Measurements from ENCODE around the gene IL17B. TPM values are rescaled to one million over a fixed set of nuclear protein-coding genes. Genes with fewer than 3 reads are reported as not detected.

The IL17B gene
- total RNA-seq, 2 donors from 2014 or later: 0.83 to 2.9 TPM

DNA sequence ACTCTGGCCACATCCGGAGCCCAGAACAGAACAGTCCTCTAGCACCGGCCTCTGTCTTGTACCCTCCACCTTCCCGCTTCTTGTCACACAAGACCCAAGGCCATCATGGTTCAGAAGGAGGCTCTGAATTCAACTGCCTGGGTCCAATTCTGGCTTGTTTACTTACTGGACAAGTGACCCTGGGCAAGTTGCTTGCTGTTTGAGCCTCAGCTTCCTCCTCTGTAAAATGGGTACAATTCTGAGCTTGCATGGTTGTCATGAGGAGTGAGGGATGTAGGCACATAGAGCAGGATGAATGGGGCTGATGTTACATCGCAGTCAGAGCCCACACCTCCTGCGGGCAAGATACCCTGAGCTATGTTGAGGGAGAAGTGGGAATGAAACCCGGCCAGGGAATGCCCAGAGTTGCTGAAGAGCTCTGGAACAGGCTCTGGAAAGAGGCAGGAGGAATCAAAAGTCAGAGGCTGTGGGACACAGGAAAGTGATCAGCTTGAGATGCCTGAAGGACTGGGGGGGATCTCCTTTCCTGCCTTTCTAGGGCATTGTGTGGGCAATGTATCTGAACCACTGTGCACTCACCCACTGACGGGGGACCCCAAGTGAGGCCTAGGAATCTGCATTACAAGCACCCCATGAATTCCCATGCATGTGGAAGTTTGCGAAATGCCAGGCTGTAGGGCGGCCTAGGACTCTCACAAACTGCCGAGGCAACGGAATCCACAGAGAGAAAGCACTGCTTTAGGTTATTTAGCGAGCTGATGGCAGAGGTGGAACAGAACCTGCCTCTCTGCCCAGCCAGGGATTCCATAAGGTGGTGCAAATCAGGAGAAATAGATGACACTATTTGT, 29.4 kb upstream of the IL17B start:
- DNase-seq (ENCODE audit: low spot score): no peak
- peaks cover 5% of the 10 kb centered on the region for H3K36me3 ChIP-seq
- no peaks in the 10 kb centered on the region for H3K27me3 ChIP-seq
- no peaks in the 10 kb centered on the region for H3K9me3 ChIP-seq
- H3K27ac ChIP-seq: peak overlapping the region; percentile 64 to 73
- TF ChIP-seq, protein P1, sequence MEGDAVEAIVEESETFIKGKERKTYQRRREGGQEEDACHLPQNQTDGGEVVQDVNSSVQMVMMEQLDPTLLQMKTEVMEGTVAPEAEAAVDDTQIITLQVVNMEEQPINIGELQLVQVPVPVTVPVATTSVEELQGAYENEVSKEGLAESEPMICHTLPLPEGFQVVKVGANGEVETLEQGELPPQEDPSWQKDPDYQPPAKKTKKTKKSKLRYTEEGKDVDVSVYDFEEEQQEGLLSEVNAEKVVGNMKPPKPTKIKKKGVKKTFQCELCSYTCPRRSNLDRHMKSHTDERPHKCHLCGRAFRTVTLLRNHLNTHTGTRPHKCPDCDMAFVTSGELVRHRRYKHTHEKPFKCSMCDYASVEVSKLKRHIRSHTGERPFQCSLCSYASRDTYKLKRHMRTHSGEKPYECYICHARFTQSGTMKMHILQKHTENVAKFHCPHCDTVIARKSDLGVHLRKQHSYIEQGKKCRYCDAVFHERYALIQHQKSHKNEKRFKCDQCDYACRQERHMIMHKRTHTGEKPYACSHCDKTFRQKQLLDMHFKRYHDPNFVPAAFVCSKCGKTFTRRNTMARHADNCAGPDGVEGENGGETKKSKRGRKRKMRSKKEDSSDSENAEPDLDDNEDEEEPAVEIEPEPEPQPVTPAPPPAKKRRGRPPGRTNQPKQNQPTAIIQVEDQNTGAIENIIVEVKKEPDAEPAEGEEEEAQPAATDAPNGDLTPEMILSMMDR (IDR thresholded peaks at IDR 0.05): no peak
- peak overlapping the region; percentile 40 to 50 for H3K4me3 ChIP-seq
- peaks cover 4 to 38% of the 10 kb centered on the region in 2 donors for H3K4me1 ChIP-seq

DNA sequence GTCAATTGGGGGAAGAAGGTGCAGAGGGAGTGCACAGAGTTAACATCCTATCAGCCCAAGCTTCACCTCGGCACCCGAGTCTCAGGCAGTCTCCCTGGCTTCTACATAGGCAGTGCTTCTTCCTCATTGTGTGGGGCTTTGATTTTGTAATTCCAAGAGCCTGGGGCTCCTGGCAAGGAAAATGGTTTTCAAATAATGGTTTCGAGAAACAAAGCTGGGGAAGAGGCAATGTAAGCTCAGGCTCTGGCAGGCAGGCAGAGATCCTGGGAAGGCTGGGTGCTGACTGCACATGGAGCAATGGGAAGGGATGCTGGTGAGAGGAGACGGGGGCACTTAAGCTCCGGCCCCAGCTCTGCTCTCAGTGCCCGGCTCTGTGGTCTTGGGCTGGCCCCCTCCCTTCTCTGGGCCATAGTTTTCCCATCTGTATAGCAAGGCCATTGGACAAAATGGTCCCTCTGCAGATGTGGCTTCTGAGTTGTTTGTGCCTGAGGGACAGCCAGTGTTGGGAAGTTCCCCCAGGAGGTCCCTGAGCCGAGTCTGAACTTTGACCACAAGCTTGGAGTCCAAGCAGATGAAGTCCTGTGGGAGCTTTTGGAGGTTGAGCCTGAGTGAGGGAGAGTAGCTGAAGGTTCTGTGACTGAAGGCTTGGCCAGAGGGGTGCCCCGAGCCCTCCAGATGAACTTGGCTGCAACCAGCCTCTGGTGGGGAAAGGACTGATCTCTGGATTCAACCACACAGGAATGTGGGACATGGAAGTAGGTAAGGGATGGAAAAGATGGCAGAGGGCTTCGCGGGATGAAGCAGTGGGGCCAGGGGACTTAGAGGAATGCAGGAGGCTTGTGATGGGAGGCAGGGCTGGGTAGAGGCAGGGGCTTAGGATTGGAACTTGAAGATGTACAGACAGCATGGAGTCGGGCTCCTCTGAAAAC, 28.5 kb upstream of the IL17B start:
- no peaks in the 10 kb centered on the region for H3K27me3 ChIP-seq
- TF ChIP-seq, protein P1 (IDR thresholded peaks at IDR 0.05): no peak
- peaks cover 5% of the 10 kb centered on the region for H3K36me3 ChIP-seq
- peaks cover 4 to 29% of the 10 kb centered on the region in 2 donors for H3K4me1 ChIP-seq
- H3K4me3 ChIP-seq: peak overlapping the region; percentile 40 to 50
- DNase-seq (ENCODE audit: low spot score): no peak
- H3K9me3 ChIP-seq: no peaks in the 10 kb centered on the region
- H3K27ac ChIP-seq: peak overlapping the region; percentile 64 to 73

DNA sequence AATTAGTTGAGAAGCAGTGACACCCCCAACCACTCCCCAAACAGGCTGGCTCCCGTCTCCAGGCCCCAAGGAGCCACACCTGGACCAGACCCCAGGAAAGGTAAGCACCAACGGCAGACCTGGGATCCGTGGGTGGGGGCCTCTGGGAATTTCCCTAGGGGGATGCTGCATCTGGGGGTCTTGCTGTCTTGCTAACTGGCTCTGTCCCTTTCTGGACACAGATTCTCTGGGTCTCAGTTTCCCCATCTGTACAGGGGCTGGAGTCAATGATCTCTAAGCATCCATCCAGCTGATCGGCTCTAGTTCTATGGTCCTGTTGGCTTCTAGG, 27.9 kb upstream of the IL17B start:
- Histone ChIP-seq H3K9me3 (no peaks in the 10 kb centered on the region), H3K4me1 (peaks cover 4 to 22% of the 10 kb centered on the region in 2 donors), H3K27ac (peak overlapping the region; percentile 64 to 73), H3K4me3 (peak overlapping the region; percentile 40 to 50), H3K36me3 (peaks cover 5% of the 10 kb centered on the region), H3K27me3 (no peaks in the 10 kb centered on the region)
- TF ChIP-seq, protein P1 (IDR thresholded peaks at IDR 0.05): no peak
- DNase-seq (ENCODE audit: low spot score): no peak

DNA sequence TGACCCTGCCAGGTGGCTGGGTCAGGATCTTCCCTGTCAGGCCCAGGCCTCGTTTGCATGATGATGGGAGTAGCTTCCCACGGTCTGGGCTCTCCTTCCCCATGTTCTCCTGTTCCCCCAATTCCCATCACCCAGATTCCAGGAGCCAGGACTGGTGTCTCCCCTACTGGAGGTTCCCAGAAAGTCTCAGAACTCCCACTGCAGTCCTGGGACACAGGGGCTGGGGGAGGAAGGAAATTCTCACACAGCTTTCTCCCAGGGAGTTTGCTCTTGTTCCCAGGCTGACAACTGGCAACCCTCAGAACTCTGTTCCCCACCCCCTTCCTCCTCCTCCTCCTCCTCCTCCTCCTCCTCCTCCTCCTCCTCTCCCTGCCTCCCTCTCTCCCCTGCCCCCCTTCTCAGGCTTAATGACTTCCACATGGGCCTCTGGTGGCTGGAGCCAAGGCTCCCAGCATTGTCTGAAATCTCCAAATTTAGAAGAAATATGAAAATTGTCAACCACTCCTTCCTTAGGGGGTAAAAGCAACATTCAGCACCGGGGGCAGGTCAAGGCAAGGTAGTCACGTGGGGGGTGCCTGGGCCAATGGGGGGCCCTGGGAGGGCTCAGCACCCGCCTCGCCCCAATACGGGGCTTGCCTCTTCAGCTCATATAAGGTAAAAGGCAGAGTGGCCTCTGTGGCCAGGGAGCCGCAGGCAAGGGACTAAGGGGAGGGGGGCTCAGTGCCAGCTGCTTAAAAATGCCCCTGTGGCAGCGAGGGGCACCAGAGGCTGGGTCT, 27.3 kb upstream of the IL17B start:
- Histone ChIP-seq H3K9me3 (no peaks in the 10 kb centered on the region), H3K27me3 (no peaks in the 10 kb centered on the region), H3K4me1 (peaks cover 4 to 19% of the 10 kb centered on the region in 2 donors), H3K4me3 (peak overlapping the region; percentile 40 to 50), H3K36me3 (peaks cover 5% of the 10 kb centered on the region), H3K27ac (peak overlapping the region; percentile 65 to 73)
- no peak for DNase-seq (ENCODE audit: low spot score)
- TF ChIP-seq, protein P1 (IDR thresholded peaks at IDR 0.05): no peak

DNA sequence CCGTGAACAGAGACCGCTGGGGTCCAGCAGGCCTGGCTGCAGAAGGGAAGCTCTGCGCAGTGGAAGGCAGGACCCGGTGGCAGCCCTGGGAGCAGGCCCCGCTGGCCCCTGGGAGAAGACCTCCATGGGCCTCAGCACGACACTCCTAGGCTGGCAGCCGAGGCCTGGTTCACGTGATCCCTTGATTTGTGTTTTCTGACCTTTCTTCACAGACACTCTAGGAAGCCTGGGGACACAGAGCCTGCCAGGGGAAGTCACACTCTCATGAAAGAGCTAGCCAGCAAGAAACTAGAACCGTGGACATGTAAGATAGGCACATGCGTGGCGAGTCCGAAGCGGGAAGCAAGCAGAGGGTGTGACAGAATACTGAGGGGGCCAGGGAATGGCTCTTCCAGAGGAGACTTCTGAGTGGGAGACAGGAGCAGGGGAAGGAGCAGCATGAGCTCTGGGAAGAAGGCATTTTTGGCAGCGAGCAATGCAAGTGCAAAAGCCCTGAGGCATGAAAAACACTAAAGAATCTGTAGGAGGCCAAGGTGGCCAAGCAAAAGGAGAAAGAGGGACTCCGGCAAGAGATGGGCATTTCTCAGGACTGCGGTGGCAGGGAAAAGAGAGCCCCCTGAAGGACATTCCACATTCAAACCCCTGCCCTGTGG, 26.6 kb upstream of the IL17B start:
- Histone ChIP-seq H3K27me3 (no peaks in the 10 kb centered on the region), H3K4me3 (no peak overlapping the region), H3K9me3 (no peaks in the 10 kb centered on the region), H3K36me3 (peaks cover 5% of the 10 kb centered on the region), H3K27ac (peak overlapping the region; percentile 65 to 73), H3K4me1 (peaks cover 4 to 17% of the 10 kb centered on the region in 2 donors)
- no peak for DNase-seq (ENCODE audit: low spot score)
- TF ChIP-seq, protein P1 (IDR thresholded peaks at IDR 0.05): no peak

Data from right atrium auricular region (tissue), 2 donors.